Trophoblast cell (in vitro differentiated cells and primary cell): ENCODE data around the gene CACNA2D3.

ENCODE experiments used
- DNase-seq, 2 donors: peaks; one replicate each; pipeline ENCODE4 v3.0.0-alpha.2; 2016
- H2AFZ ChIP-seq: 2 replicates; pipeline ENCODE4 v1.6.1; 2013; ENCODE audit warnings: low read length, moderate library complexity, mild to moderate bottlenecking; ENCODE audit not compliant: insufficient read depth, poor library complexity
- H2AK5ac ChIP-seq: 2 replicates; pipeline ENCODE4 v1.6.1; 2013; ENCODE audit warnings: mild to moderate bottlenecking, low read length
- H2BK120ac ChIP-seq: 2 replicates; pipeline ENCODE4 v1.6.1; 2013; ENCODE audit warnings: low read length, mild to moderate bottlenecking, moderate library complexity; ENCODE audit not compliant: insufficient read depth, poor library complexity
- H2BK12ac ChIP-seq: 2 replicates; pipeline ENCODE4 v1.6.1; 2013; ENCODE audit warnings: mild to moderate bottlenecking, low read length, moderate library complexity
- H2BK5ac ChIP-seq: 2 replicates; pipeline ENCODE4 v1.6.1; 2013; ENCODE audit warnings: low read length, low read depth, moderate library complexity, mild to moderate bottlenecking; ENCODE audit not compliant: poor library complexity
- H3K14ac ChIP-seq: 2 replicates; pipeline ENCODE4 v1.6.1; 2013; ENCODE audit warnings: mild to moderate bottlenecking, low read length
- H3K18ac ChIP-seq: 2 replicates; pipeline ENCODE4 v1.6.1; 2013; ENCODE audit warnings: mild to moderate bottlenecking, low read length
- H3K23ac ChIP-seq: 2 replicates; pipeline ENCODE4 v1.6.1; 2013; ENCODE audit warnings: low read length
- H3K27ac ChIP-seq: 2 replicates; pipeline ENCODE4 v1.5.1; 2013; ENCODE audit warnings: low read depth, mild to moderate bottlenecking, inconsistent platforms, low read length, moderate library complexity
- H3K27me3 ChIP-seq: 2 replicates; pipeline ENCODE4 v1.6.1; 2013; ENCODE audit warnings: inconsistent platforms, mild to moderate bottlenecking, low read length, moderate library complexity; ENCODE audit not compliant: insufficient read depth
- H3K36me3 ChIP-seq, 2 experiments: 1 replicate in 1 of 2; 2 replicates in 1 of 2; pipeline ENCODE4 v1.6.1; 2013; ENCODE audit warnings: low read length in 2 of 2, mild to moderate bottlenecking in 2 of 2, moderate library complexity in 1 of 2; ENCODE audit not compliant: insufficient read depth in 2 of 2, control insufficient read depth in 1 of 2
- H3K4ac ChIP-seq: 2 replicates; pipeline ENCODE4 v1.6.1; 2013; ENCODE audit warnings: low read depth, mild to moderate bottlenecking, low read length, moderate library complexity
- H3K4me1 ChIP-seq, 2 experiments: 1 replicate in 1 of 2; 2 replicates in 1 of 2; pipeline ENCODE4 v1.6.1; 2013; ENCODE audit warnings: low read length in 2 of 2, mild to moderate bottlenecking in 2 of 2, moderate library complexity in 1 of 2; ENCODE audit not compliant: insufficient read depth in 2 of 2, control insufficient read depth in 1 of 2
- H3K4me2 ChIP-seq: 2 replicates; pipeline ENCODE4 v1.6.1; 2013; ENCODE audit warnings: inconsistent platforms, mild to moderate bottlenecking, low read length, moderate library complexity
- H3K4me3 ChIP-seq: 2 replicates; pipeline ENCODE4 v1.5.1; 2013; ENCODE audit warnings: mild to moderate bottlenecking, low read depth, low read length, inconsistent platforms
- H3K79me1 ChIP-seq: one replicate; pipeline ENCODE4 v1.6.1; 2013; ENCODE audit warnings: low read length
- H3K79me2 ChIP-seq: 2 replicates; pipeline ENCODE4 v1.6.1; 2013; ENCODE audit warnings: low read length, mild to moderate bottlenecking; ENCODE audit not compliant: control insufficient read depth, insufficient read depth, poor library complexity
- H3K9ac ChIP-seq: 2 replicates; pipeline ENCODE4 v1.6.1; 2013; ENCODE audit warnings: mild to moderate bottlenecking, low read length
- H3K9me3 ChIP-seq: 2 replicates; pipeline ENCODE4 v1.6.1; 2013; ENCODE audit warnings: low read depth, mild to moderate bottlenecking, control low read depth, inconsistent platforms, low read length; ENCODE audit not compliant: insufficient read depth
- H4K12ac ChIP-seq: 2 replicates; pipeline ENCODE4 v1.6.1; 2013; ENCODE audit warnings: low read depth, mild to moderate bottlenecking, low read length, moderate library complexity
- H4K8ac ChIP-seq: 2 replicates; pipeline ENCODE4 v1.6.1; 2013; ENCODE audit warnings: low read depth, mild to moderate bottlenecking, low read length, moderate library complexity
- H4K91ac ChIP-seq: one replicate; pipeline ENCODE4 v1.6.1; 2013; ENCODE audit warnings: low read depth, mild to moderate bottlenecking, low read length, moderate library complexity
- WGBS: extraction: QIAGEN DNeasy Blood & Tissue Kit; methylation state at CpG from one replicate; pipeline ENCODE4 v1.1.7; 2013; ENCODE audit warnings: missing lambda C conversion rate; ENCODE audit not compliant: insufficient read length, insufficient coverage; ENCODE audit errors: extremely low coverage; 5-methylcytosine and 5-hydroxymethylcytosine counted together

Gene CACNA2D3

DNA sequence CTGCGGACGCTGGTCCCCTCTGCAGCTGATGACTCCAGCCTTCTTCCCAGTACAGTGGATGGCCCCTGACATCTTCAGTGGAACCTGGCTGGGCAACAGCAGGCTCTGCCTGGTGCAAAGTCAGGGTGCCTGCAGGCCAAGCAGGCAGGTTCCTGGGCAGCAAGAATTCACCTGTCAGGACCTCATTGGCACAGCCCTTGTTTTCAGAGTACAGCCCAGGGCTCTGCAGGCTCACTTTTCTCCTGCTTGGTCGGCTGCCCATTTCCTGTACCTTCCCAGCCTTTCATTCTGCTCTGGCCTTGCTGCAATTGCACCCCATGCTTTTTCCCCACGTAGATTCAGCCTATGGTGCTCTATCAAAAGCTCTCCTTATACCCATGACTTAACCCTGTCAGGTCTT is 749.5 kb downstream of the CACNA2D3 start:
- Histone ChIP-seq H3K27me3 (no peaks in the 10 kb centered on the region), H4K12ac (no peak overlapping the region), H2BK12ac (peak overlapping the region; percentile 82), H3K27ac (no peak overlapping the region), H3K4me1 (peaks cover 15 to 29% of the 10 kb centered on the region in 2 experiments), H3K9ac (no peak overlapping the region), H3K4me3 (no peak overlapping the region), H4K91ac (peak overlapping the region; percentile 84), H3K79me1 (peaks cover 38% of the 10 kb centered on the region), H2BK5ac (peak overlapping the region; percentile 75), H2AFZ (no peak overlapping the region), H3K18ac (no peak overlapping the region), H3K4ac (no peak overlapping the region), H3K79me2 (no peaks in the 10 kb centered on the region), H4K8ac (no peak overlapping the region), H2AK5ac (peak overlapping the region; percentile 89), H3K23ac (no peak overlapping the region), H2BK120ac (peak overlapping the region; percentile 9), H3K14ac (no peak overlapping the region), H3K4me2 (no peak overlapping the region), H3K36me3 (no peaks in the 10 kb centered on the region), H3K9me3 (no peaks in the 10 kb centered on the region)
- DNase-seq: no peak
- WGBS: no CpG with 5 or more reads among the region's 4 CpGs

- Histone ChIP-seq H4K8ac (peak overlapping the region; percentile 49), H3K4me1 (peaks cover 18 to 41% of the 10 kb centered on the region in 2 experiments), H3K9me3 (no peaks in the 10 kb centered on the region), H4K12ac (no peak overlapping the region), H3K23ac (no peak overlapping the region), H3K79me1 (peaks cover 48% of the 10 kb centered on the region), H2BK12ac (peak overlapping the region; percentile 85), H3K79me2 (no peaks in the 10 kb centered on the region), H2AFZ (no peak overlapping the region), H3K14ac (peak overlapping the region; percentile 48), H4K91ac (peak overlapping the region; percentile 53), H2BK5ac (peak overlapping the region; percentile 41), H3K4me3 (no peak overlapping the region), H3K4me2 (no peak overlapping the region), H3K18ac (peak overlapping the region; percentile 72), H3K4ac (no peak overlapping the region), H3K9ac (no peak overlapping the region), H2BK120ac (peak overlapping the region; percentile 64), H3K27me3 (no peaks in the 10 kb centered on the region), H3K36me3 (no peaks in the 10 kb centered on the region), H2AK5ac (peak overlapping the region; percentile 46), H3K27ac (no peak overlapping the region)
- no CpG with 5 or more reads among the region's 8 CpGs for WGBS
- DNase-seq: peak; percentile 48 to 78
These were observed 751.0 kb downstream of the CACNA2D3 start for GRCh38 chr3:54873059-54874010.

GRCh38 chr3:54874816-54875556 is 752.6 kb downstream of the CACNA2D3 start:
- Histone ChIP-seq H3K9me3 (no peaks in the 10 kb centered on the region), H2BK120ac (peak overlapping the region; percentile 85), H3K9ac (no peak overlapping the region), H3K79me2 (no peaks in the 10 kb centered on the region), H3K23ac (no peak overlapping the region), H3K79me1 (peaks cover 49% of the 10 kb centered on the region), H3K4me3 (no peak overlapping the region), H3K14ac (peak overlapping the region; percentile 51), H3K4me1 (peaks cover 18 to 41% of the 10 kb centered on the region in 2 experiments), H3K27me3 (no peaks in the 10 kb centered on the region), H3K36me3 (no peaks in the 10 kb centered on the region), H2AFZ (no peak overlapping the region), H3K4me2 (peak overlapping the region; percentile 20), H2BK12ac (peak overlapping the region; percentile 58), H3K18ac (peak overlapping the region; percentile 54), H4K91ac (peak overlapping the region; percentile 97), H2AK5ac (peak overlapping the region; percentile 57), H4K12ac (peak overlapping the region; percentile 47), H2BK5ac (peak overlapping the region; percentile 80), H3K27ac (peak overlapping the region; percentile 80), H4K8ac (peak overlapping the region; percentile 72), H3K4ac (no peak overlapping the region)
- WGBS: no CpG with 5 or more reads among the region's 7 CpGs
- peak; percentile 83 to 92 for DNase-seq

GRCh38 chr3:54875596-54876268 is 753.4 kb downstream of the CACNA2D3 start:
- no peaks in the 10 kb centered on the region for H3K79me2 ChIP-seq
- H3K4me3 ChIP-seq: no peak overlapping the region
- H3K79me1 ChIP-seq: peaks cover 47% of the 10 kb centered on the region
- peak overlapping the region; percentile 80 for H3K27ac ChIP-seq
- peak overlapping the region; percentile 7 for H3K4ac ChIP-seq
- no peaks in the 10 kb centered on the region for H3K9me3 ChIP-seq
- H2BK120ac ChIP-seq: peak overlapping the region; percentile 85
- H3K4me1 ChIP-seq: peaks cover 16 to 38% of the 10 kb centered on the region in 2 experiments
- peak overlapping the region; percentile 97 for H4K91ac ChIP-seq
- H2AFZ ChIP-seq: peak overlapping the region; percentile 1
- H3K9ac ChIP-seq: no peak overlapping the region
- H3K23ac ChIP-seq: no peak overlapping the region
- peak overlapping the region; percentile 13 for H3K18ac ChIP-seq
- H4K8ac ChIP-seq: peak overlapping the region; percentile 72
- H3K27me3 ChIP-seq: no peaks in the 10 kb centered on the region
- WGBS: no CpG with 5 or more reads among the region's 8 CpGs
- H3K14ac ChIP-seq: peak overlapping the region; percentile 41
- H4K12ac ChIP-seq: no peak overlapping the region
- no peaks in the 10 kb centered on the region for H3K36me3 ChIP-seq
- H2BK12ac ChIP-seq: peak overlapping the region; percentile 34
- peak overlapping the region; percentile 80 for H2BK5ac ChIP-seq
- H3K4me2 ChIP-seq: no peak overlapping the region
- no peak for DNase-seq
- peak overlapping the region; percentile 57 for H2AK5ac ChIP-seq
